GM18519 (cell line): Measurements from ENCODE around the gene RYK.
"Not testable (repeated sequence)": the region's sequence is repeated elsewhere in the genome, so short reads cannot be mapped to it uniquely, and the experiment has no call there.

Experiments
- ATAC-seq: cut with Tn5 transposase; IDR thresholded peaks from one replicate; pipeline ENCODE4 v1.9.1; 2021; ENCODE audit warnings: mild to moderate bottlenecking, moderate library complexity; ENCODE audit not compliant: unreplicated experiment, low FRiP score

The RYK gene

GRCh38 chr3:134250717-134251220 lies at the start of gene RYK:
Gene RYK (minus strand): TSS chr3:134250859. CDS start chr3:134250654, 205 bp downstream.
- ATAC-seq = peak; percentile 56

- no peak for ATAC-seq
Observed at GRCh38 chr3:134299888-134300206, 49.2 kb upstream of the RYK start.

GRCh38 chr3:134299185-134299887 lies 48.7 kb upstream of the RYK start:
- ATAC-seq = no peak

DNA sequence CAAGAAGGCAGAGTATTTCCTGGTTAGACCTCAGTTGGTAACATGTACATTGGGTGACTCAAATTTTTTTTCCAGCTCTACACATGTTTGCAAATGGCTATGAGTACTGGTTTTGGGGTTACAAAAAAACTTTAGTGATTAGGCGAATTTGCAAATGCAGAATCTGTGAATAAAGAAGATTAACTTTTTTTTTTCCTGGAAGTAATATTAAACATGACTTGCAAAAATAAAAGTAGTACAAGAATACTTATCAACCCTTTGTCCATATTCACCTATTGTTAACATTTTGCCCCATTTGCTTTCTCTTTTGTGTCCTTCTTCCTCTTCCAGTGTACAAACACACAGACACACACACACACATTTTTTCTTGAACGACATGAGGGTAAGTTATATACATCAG lies 47.6 kb upstream of the RYK start:
- no peak for ATAC-seq

DNA sequence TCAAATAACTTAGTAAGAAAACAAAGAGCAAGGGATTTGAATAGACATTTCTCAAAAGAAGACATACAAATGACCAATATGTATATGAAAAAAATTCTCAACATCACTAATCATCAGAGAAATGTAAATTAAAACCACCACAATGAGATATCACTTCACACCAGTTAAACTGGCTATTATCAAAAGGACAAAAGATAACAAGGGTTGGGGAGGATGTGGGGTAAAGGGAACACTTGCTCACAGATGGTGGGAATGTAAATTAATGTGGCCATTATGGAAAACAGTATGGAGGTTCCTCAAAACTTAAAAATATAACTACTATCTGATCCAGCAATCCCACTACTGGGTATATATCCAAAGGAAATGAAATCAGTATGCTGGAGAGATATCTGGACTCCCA lies 46.0 kb upstream of the RYK start:
- no peak for ATAC-seq

DNA sequence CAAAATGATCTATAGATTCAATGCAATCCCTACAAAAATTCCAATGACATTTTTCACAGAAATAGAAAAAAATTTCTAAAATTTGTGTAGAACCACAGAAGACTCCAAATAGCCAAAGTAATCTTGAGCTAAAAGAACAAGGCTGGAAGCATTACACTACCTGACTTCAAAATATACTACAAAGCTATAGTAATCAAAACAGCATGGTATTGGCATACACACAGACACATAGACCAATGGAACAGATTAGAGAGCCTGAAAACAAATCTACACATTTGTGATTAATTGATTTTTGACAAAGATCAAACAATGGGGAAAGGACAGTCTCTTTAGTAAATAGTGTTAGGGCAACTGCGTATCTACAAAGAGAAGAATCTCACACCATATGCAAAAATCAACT lies 45.3 kb upstream of the RYK start:
- no peak for ATAC-seq

DNA sequence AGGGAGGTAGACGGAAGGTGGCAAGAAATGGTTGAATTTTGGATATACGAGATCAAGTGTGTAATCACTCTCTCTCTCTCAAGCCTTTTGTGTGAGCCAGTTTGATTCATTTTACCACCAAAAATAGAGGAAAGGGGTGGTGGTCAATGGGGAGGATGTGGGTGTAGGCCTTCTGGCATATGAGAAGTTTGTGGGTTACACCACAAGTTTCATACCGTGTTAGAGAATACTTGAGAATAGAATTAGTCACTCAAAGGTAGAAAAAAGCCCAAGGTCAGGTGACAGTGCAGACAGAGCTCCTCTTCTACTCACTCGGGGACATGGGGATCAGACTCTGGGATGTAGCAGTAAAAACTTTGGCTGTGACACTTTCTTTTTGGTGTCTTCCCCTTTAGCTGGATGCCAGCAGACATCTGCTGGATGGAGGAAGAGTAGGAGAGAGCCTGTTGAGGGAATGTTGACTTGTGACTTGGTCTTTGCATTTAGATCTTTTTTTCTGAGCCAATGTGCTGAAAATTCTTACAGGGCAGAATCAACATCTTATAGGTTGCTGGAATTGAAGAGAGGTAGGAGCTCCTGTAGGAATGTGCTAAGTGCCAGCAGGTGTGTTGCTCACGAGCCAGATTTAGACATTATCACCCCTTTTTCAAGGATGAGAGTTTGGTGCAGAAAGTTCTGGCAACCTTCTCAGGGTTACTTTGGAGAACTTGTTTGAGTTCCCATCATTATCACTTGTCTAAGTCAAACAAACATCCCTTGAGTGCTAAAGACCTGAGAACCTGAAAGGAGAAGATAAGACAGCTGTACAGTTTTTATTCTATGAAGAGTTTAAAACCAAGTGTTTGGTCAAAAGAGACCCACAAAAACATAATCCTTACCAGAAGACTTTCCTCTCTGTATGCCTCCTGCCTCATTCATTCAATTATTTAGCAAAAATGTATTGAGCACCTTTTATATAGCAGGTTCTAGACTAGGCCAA lies 43.9 kb upstream of the RYK start:
- peak; percentile 99 for ATAC-seq

DNA sequence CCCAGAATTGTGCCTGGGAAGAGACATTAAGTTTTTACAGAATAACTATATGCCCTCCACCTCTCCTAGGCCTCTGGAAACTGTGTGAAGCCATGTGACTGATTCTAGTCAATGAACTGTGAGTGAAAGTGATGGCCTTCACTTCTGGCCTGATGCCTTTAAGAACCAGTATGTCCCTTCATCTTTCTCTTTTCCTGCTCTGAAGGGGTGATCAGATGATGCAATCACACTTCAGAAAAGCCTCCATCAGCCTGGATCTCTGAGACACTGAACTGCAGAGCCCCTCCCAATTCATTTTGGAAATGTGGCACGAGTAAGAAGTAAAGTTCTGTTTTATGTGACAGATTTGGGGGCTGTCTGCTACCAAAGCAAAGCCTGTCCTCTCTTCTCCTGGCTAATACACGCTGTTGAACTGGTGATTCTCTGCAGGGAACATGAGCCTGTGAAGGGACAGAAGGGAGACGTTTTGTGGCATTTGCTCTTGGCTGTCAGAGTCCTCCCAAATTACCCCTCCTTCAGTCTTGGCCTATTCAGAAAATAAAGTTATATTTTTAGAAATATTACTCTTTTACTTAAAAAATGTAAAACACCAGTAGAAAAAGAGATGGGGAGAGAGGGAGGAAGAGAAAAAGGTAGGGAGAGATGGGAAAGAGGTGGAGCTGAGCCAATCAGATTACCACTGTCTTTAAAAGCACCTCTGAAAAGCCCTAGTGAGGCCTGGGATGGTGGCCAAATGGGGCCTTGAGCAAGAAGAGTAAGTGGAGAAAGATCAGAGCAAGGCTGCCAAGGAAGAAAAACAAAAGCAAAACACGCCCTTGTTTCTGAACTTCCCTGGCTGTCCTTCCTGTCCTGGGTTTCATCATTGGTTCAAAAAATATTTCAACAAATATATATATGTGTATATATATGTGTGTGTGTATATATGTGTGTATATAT lies 40.9 kb upstream of the RYK start:
- no peak for ATAC-seq

DNA sequence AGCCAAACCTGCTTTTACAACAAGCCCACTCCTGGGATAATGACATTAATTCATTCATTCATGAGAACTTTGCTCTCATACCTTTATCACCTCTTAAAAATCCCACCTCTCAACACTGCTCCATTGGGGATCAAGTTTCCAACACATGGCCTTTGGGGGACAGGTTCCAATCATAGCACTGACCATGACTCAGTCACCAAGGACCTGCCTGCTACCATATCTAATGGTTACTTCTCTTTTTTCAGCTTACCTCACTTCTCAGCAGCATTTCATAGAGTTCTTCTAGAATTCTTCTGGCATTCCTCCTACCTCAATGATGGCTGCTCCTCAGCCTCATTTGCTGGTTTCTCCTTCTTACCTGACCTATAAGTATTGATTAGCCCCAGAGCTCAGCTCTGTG lies 36.9 kb upstream of the RYK start:
- no peak for ATAC-seq

DNA sequence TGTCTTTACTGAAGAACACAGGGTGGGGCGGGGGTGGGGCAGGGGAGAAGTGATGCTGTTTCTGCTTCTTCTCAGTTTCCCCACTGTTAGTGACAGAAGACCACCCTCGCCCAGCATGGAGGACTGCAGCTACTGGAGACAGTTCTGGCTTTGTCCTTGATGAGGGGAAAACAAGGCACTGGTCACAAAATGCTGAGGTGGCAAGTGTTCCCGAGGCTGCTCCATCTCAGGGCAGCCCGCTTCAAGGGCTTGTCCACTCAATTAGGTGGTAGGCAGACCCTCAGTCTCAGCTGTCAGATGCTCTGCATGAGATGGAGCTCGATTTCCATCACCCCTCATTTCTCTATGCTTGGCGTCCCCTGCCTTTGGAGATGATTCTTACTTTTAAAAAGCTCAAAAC lies 33.8 kb upstream of the RYK start:
- no peak for ATAC-seq

DNA sequence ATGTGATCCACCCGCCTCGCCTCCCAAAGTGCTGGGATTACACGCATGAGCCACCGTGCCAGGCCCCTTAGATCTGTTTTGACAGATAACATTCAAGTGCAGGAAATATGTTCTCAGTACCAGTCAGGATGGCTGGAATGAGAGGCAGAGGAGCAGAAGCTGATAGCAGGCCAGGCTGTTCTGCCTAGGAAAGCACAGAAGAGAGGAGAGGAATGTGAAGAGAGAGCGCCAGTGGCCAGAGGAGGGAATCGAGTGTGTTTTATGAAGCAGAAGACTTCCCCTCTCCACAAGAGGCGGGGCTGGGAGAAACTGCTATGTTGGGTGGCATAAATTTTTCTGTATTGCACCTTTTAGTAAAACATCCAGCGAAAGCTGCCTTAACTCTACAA lies 32.0 kb upstream of the RYK start:
- no peak for ATAC-seq

DNA sequence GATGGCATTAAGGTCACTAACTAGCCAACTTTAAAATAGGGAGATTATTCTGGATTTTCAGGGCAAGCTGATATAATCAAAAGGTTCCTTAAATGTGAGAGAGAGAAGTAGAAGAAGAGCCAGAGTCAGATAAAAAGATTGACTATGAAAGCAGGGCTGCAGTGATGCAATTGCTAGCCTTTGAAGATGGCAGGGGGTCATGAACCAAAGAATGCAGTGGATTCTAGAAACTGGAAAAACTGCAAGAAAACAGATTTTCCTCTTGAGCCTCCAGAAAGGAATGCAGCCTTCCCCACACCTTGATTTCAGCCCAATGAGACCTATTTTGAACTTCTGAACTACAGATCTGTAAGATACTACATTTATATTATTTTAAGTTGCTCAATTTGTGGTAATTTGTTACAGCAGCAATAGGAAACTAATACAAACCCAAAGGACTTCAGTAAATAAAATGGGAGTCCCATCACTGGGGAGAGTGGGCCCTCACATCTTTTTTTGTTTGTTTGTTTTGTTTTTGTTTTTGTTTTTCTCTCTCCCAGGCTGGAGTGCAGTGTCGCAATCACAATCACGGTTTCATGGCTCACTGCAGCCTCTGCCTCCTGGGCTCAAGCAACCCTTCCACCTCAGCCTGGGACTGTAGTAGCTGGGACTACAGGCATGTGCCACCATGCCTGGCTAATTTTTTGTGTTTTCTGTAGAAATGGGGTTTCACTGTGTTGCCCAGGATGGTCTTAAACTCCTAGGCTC lies 31.4 kb upstream of the RYK start:
- ATAC-seq = no peak

- no peak for ATAC-seq
Observed at GRCh38 chr3:134279466-134279865, 28.8 kb upstream of the RYK start.

GRCh38 chr3:134277066-134277660 lies 26.5 kb upstream of the RYK start:
- no peak for ATAC-seq

- no peak for ATAC-seq
Observed at GRCh38 chr3:134276086-134276485, 25.4 kb upstream of the RYK start.

GRCh38 chr3:134275110-134275509 lies 24.5 kb upstream of the RYK start:
- not testable (repeated sequence) for ATAC-seq

GRCh38 chr3:134274571-134274970 lies 23.9 kb upstream of the RYK start:
- ATAC-seq = no peak

- no peak for ATAC-seq
Observed at GRCh38 chr3:134267996-134268395, 17.3 kb upstream of the RYK start.

DNA sequence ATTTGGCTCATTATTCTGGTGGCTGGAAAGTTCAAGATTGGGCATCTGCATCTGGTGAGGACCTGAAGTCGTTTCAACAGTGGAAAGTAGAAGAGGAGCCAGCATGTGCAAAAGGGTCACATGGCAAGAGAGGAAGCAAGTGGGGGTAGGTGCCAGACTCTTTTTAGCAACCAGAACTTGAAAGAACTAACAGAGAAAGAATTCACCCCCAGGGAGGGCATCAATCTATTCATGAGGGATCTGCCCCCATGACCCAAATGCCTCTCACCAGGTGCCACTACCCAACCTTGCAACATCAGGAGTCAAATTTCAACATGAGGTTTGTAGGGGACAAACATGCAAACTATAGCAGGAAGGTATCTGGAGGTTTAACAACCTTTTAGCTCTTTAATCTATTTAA lies 10.3 kb upstream of the RYK start:
- no peak for ATAC-seq
